ENCODE results near the gene ELP5. TPM values are rescaled to one million over a fixed set of nuclear protein-coding genes. Genes with fewer than 3 reads are reported as not detected.

ELP5 gene
- total RNA-seq, 4 donors from 2014 or later: 29.6 to 36.8 (median 33.8) TPM

GRCh38 chr17:7308625-7309433, 56.8 kb downstream of the ELP5 start:
- Histone ChIP-seq H3K9me3 (no peaks in the 10 kb centered on the region), H3K4me1 (peaks cover 5 to 60% (median 25%) of the 10 kb centered on the region in 3 donors), H3K36me3 (peaks cover 3 to 47% of the 10 kb centered on the region in 2 donors), H3K4me3 (peak overlapping the region; percentile 68 to 99), H3K27ac (peak overlapping the region; percentile 91 to 100 (median 100)), H3K27me3 (no peaks in the 10 kb centered on the region)
- WGBS, 2 donors (ENCODE audit: low coverage in 1 of 2): 0 to 3% methylated on average over 6 to 7 of the region's 14 CpGs
- TF ChIP-seq CTCF (IDR thresholded peaks at IDR 0.05) (no peak), EP300 (IDR thresholded peaks at IDR 0.05) (no peak), POLR2AphosphoS5 (IDR thresholded peaks at IDR 0.05) (peak; percentile 36), POLR2A (IDR thresholded peaks at IDR 0.05) (no peak)
- peak; percentile 35 for ATAC-seq

Small RNA genes lying within 50 kb of the gene (small RNA-seq; reads per million reads assigned to genes)
- 3.9 to 7.5 (median 5.0) reads per million in 4 donors for gene MIR324
- gene RF00019: 0 reads per million in 4 donors

Other genes with a start within 250 kb of the ELP5 start
- gene RNASEK, start 239.6 kb upstream of the ELP5 start, total RNA-seq: 100 to 1,000 TPM; 150 to 211 (median 170) TPM
- gene BCL6B, start 229.2 kb upstream of the ELP5 start, total RNA-seq: 1 to 10 TPM in 3 of 4 donors, under 1 TPM in 1; 0.93 to 3.9 (median 3.3) TPM
- gene SLC16A13, start 216.2 kb upstream of the ELP5 start, total RNA-seq: under 1 TPM in 3 of 4 donors, not detected in 1; 0.58 to 0.81 (median 0.72) TPM
- gene SLC16A11, start 208.1 kb upstream of the ELP5 start, total RNA-seq: under 1 TPM in 3 of 4 donors, not detected in 1; 0.32 to 0.54 (median 0.39) TPM
- gene CLEC10A, start 172.0 kb upstream of the ELP5 start, total RNA-seq: 10 to 100 TPM in 2 of 4 donors, 1 to 10 TPM in 2; 3.8 to 25.6 (median 11.3) TPM
- 1 to 10 TPM in 1 of 4 donors, under 1 TPM in 1, not detected in 2; 0.79 to 1.3 TPM for gene ASGR2, start 137.4 kb upstream of the ELP5 start, total RNA-seq
- 1 to 10 TPM in 1 of 4 donors, under 1 TPM in 1, not detected in 2; 0.54 to 1.2 TPM for gene ASGR1, start 72.8 kb upstream of the ELP5 start, total RNA-seq
- gene DLG4, start 32.4 kb upstream of the ELP5 start, total RNA-seq: 10 to 100 TPM; 14.1 to 21.7 (median 16.5) TPM
- 100 to 1,000 TPM; 331 to 508 (median 475) TPM for gene ACADVL, start 32.3 kb upstream of the ELP5 start, total RNA-seq
- 10 to 100 TPM; 33.0 to 53.9 (median 45.0) TPM for gene DVL2, start 17.7 kb upstream of the ELP5 start, total RNA-seq
- gene PHF23, start 12.8 kb upstream of the ELP5 start, total RNA-seq: 10 to 100 TPM; 29.4 to 38.2 (median 31.0) TPM
- gene GABARAP, start 9.8 kb upstream of the ELP5 start, total RNA-seq: 100 to 1,000 TPM; 289 to 437 (median 386) TPM
- gene CTDNEP1, start 481 bp upstream of the ELP5 start, total RNA-seq: 10 to 100 TPM; 33.8 to 66.3 (median 52.5) TPM
- gene CLDN7, start 10.3 kb downstream of the ELP5 start, total RNA-seq: 10 to 100 TPM in 1 of 4 donors, 1 to 10 TPM in 2, not detected in 1; 1.4 to 16.9 (median 4.7) TPM
- gene SLC2A4, start 29.5 kb downstream of the ELP5 start, total RNA-seq: 100 to 1,000 TPM in 3 of 4 donors, 10 to 100 TPM in 1; 71.8 to 200 (median 149) TPM
- 1 to 10 TPM; 3.3 to 6.5 (median 5.3) TPM for gene YBX2, start 42.4 kb downstream of the ELP5 start, total RNA-seq
- gene EIF5A, start 55.4 kb downstream of the ELP5 start, total RNA-seq: 100 to 1,000 TPM; 145 to 233 (median 183) TPM
- 100 to 1,000 TPM in 1 of 4 donors, 10 to 100 TPM in 3; 66.9 to 104 (median 82.5) TPM for gene GPS2, start 63.1 kb downstream of the ELP5 start, total RNA-seq
- gene NEURL4, start 77.1 kb downstream of the ELP5 start, total RNA-seq: 10 to 100 TPM; 12.0 to 30.4 (median 14.9) TPM
- gene ACAP1, start 84.3 kb downstream of the ELP5 start, total RNA-seq: 1 to 10 TPM; 2.0 to 4.6 (median 3.5) TPM
- 10 to 100 TPM in 2 of 4 donors, 1 to 10 TPM in 2; 8.8 to 16.9 (median 10.3) TPM for gene KCTD11, start 99.9 kb downstream of the ELP5 start, total RNA-seq
- gene TMEM95, start 102.9 kb downstream of the ELP5 start, total RNA-seq: not detected
- 1 to 10 TPM; 2.0 to 4.4 (median 3.5) TPM for gene TNK1, start 128.9 kb downstream of the ELP5 start, total RNA-seq
- 10 to 100 TPM; 16.8 to 38.1 (median 17.7) TPM for gene PLSCR3, start 142.3 kb downstream of the ELP5 start, total RNA-seq
- 10 to 100 TPM; 31.1 to 66.6 (median 57.8) TPM for gene TMEM256, start 151.9 kb downstream of the ELP5 start, total RNA-seq
- gene NLGN2, start 155.6 kb downstream of the ELP5 start, total RNA-seq: 10 to 100 TPM in 3 of 4 donors, 1 to 10 TPM in 1; 9.9 to 28.4 (median 14.4) TPM
- gene SPEM1, start 168.1 kb downstream of the ELP5 start, total RNA-seq: not detected
- not detected for gene SPEM2, start 173.4 kb downstream of the ELP5 start, total RNA-seq
- under 1 TPM in 1 of 4 donors, not detected in 3; 0.08 TPM for gene SPEM3, start 176.6 kb downstream of the ELP5 start, total RNA-seq
- 1 to 10 TPM; 1.3 to 5.6 (median 2.4) TPM for gene TMEM102, start 183.2 kb downstream of the ELP5 start, total RNA-seq
- 1 to 10 TPM in 1 of 4 donors, under 1 TPM in 2, not detected in 1; 0.13 to 1.0 (median 0.42) TPM for gene FGF11, start 187.3 kb downstream of the ELP5 start, total RNA-seq
- 10 to 100 TPM in 1 of 4 donors, 1 to 10 TPM in 3; 4.7 to 12.1 (median 8.1) TPM for gene CHRNB1, start 192.8 kb downstream of the ELP5 start, total RNA-seq
- 100 to 1,000 TPM in 1 of 4 donors, 10 to 100 TPM in 3; 68.4 to 115 (median 80.2) TPM for gene ZBTB4, start 227.4 kb downstream of the ELP5 start, total RNA-seq
- not detected for gene SLC35G6, start 229.2 kb downstream of the ELP5 start, total RNA-seq
- 10 to 100 TPM; 41.0 to 55.3 (median 47.3) TPM for gene POLR2A, start 232.2 kb downstream of the ELP5 start, total RNA-seq

All from gastroesophageal sphincter (tissue), 4 donors.